ENCODE results near the gene TNPO2.

DNA sequence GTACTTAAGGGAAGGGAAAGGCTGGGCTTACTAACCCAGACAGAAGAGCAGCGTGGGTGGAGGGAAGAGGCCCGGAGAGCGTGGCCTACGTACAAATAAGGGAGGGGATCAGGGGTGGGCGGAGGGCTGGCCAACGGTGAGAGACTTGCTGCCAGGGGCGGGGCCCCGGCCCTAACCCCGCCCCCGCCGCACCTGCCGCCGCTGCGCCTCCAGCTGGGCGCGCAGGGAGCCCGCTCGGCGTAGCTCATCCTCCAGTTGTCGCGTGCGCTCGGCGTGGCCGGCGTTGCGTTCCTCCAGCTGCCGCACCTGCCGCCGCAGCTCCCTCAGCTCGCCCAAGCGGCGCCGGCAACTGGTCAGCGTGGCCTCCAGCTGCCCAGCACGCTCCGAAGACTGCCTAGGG is 46.0 kb upstream of the TNPO2 start:
- TF ChIP-seq TAF1 (IDR thresholded peaks at IDR 0.05; ENCODE audit: borderline replicate concordance, insufficient read depth, low read length) (no peak), SIN3A (IDR thresholded peaks at IDR 0.05; ENCODE audit: borderline replicate concordance, insufficient read depth, low read length) (no peak)
- TF ChIP-seq, protein P1, sequence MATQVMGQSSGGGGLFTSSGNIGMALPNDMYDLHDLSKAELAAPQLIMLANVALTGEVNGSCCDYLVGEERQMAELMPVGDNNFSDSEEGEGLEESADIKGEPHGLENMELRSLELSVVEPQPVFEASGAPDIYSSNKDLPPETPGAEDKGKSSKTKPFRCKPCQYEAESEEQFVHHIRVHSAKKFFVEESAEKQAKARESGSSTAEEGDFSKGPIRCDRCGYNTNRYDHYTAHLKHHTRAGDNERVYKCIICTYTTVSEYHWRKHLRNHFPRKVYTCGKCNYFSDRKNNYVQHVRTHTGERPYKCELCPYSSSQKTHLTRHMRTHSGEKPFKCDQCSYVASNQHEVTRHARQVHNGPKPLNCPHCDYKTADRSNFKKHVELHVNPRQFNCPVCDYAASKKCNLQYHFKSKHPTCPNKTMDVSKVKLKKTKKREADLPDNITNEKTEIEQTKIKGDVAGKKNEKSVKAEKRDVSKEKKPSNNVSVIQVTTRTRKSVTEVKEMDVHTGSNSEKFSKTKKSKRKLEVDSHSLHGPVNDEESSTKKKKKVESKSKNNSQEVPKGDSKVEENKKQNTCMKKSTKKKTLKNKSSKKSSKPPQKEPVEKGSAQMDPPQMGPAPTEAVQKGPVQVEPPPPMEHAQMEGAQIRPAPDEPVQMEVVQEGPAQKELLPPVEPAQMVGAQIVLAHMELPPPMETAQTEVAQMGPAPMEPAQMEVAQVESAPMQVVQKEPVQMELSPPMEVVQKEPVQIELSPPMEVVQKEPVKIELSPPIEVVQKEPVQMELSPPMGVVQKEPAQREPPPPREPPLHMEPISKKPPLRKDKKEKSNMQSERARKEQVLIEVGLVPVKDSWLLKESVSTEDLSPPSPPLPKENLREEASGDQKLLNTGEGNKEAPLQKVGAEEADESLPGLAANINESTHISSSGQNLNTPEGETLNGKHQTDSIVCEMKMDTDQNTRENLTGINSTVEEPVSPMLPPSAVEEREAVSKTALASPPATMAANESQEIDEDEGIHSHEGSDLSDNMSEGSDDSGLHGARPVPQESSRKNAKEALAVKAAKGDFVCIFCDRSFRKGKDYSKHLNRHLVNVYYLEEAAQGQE (IDR thresholded peaks at IDR 0.05; ENCODE audit: insufficient read depth in 1 of 2, low read depth in 2 of 2, low read length in 2 of 2): no peak
